HFFc6 (cell line): ENCODE measurements around the gene PRR20C. TPM values are rescaled to one million over a fixed set of nuclear protein-coding genes. Genes with fewer than 3 reads are reported as not detected.
"Not testable (repeated sequence)": the region's sequence is repeated elsewhere in the genome, so short reads cannot be mapped to it uniquely, and the experiment has no call there.

Experiments used
- DNase-seq: peaks from one replicate; pipeline ENCODE4 v3.0.0-alpha.2; 2018
- H3K27ac Mint-ChIP-seq: 2 replicates; pipeline ENCODE4 v1.8.0; 2020; ENCODE audit warnings: mild to moderate bottlenecking, mixed read lengths
- H3K27me3 Mint-ChIP-seq: 2 replicates; pipeline ENCODE4 v1.8.0; 2021; ENCODE audit warnings: mild to moderate bottlenecking, moderate library complexity, mixed read lengths; ENCODE audit not compliant: insufficient read depth
- H3K36me3 Mint-ChIP-seq: 2 replicates; pipeline ENCODE4 v1.8.0; 2021; ENCODE audit warnings: low read depth, mixed read lengths
- H3K4me1 Mint-ChIP-seq: 2 replicates; pipeline ENCODE4 v1.8.0; 2020; ENCODE audit warnings: low read depth, mixed read lengths
- H3K4me3 Mint-ChIP-seq: 2 replicates; pipeline ENCODE4 v1.8.0; 2020; ENCODE audit warnings: mild to moderate bottlenecking, moderate library complexity, mixed read lengths
- H3K9me3 Mint-ChIP-seq: 2 replicates; pipeline ENCODE4 v1.8.0; 2020; ENCODE audit warnings: mild to moderate bottlenecking, mixed read lengths
- long read RNA-seq: library from polyadenylated mRNA; unstranded; transcript quantifications from one replicate; pipeline ENCODE4 v2.0.0, GENCODE V29; 2019
- total RNA-seq, 6 experiments: library from RNA; stranded (reverse); fragmentation: NEBNext Ultra II Directional; extraction: Animal tissue kit (Norgen Biotek cat#: 25700); gene quantifications; 2 replicates in 1 of 6; 3 replicates in 5 of 6; pipeline ENCODE4 v1.2.3, GENCODE V29; 2021
- TF ChIP-seq, protein P1 (sequence below): fragments of 200-600 bp; sonication (generic); IDR thresholded peaks from 2 replicates; pipeline ENCODE4 v1.5.0; 2021; ENCODE audit warnings: antibody characterized with exemption, mild to moderate bottlenecking

Gene PRR20C
- not detected for total RNA-seq
- long read RNA-seq = 0 reads

DNA sequence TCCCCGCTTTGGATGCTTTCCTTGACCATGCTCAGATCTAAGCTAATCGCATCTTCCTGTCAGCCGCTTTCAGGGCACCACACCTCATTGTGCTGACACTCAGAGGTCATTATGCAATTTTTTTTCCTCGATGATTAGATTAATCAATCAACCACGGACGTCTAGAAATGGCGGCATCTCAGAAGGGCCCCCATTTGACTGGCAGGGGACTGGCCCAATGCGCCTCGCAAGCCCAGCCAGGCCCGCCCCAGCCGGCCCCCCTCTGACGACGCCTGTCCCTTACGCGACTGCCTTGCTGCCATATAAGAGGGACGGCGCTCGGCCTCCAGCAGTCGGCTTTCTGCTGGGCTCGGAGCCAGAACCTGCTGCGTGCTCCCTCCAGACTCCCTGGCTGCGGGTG, at the start of gene PRR20C:
PRR20C (plus strand) TSS at position 301 of the 400 bp plus-strand sequence. CDS start 387 bp downstream, outside the sequence.
- DNase-seq, H3K4me1 Mint-ChIP-seq, H3K27ac Mint-ChIP-seq, H3K9me3 Mint-ChIP-seq, H3K36me3 Mint-ChIP-seq, H3K4me3 Mint-ChIP-seq, H3K27me3 Mint-ChIP-seq: not testable (repeated sequence)

DNA sequence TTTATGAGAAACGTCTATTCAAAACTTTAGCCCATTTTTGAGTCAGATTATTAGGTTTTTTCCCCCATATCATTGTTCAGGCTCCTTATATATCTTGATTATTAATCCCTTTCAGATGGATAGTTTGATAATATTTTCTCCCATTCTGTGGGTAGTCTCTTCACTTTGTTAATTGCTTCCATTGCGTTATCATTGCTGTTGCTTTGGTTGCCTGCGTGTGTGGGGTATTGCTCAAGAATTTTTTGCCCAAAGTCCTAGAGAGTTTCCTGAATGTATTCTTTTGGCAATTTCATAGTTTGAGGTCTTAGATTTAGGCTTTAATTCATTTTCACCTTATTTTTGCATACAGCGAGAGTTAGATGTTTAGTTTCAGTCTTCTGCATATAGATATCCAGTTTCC, 38.9 kb upstream of the PRR20C start:
- Mint-ChIP-seq H3K27ac (no peak overlapping the region), H3K27me3 (no peaks in the 10 kb centered on the region), H3K9me3 (peaks cover 39% of the 10 kb centered on the region), H3K36me3 (no peaks in the 10 kb centered on the region), H3K4me1 (no peaks in the 10 kb centered on the region), H3K4me3 (no peak overlapping the region)
- TF ChIP-seq, protein P1, sequence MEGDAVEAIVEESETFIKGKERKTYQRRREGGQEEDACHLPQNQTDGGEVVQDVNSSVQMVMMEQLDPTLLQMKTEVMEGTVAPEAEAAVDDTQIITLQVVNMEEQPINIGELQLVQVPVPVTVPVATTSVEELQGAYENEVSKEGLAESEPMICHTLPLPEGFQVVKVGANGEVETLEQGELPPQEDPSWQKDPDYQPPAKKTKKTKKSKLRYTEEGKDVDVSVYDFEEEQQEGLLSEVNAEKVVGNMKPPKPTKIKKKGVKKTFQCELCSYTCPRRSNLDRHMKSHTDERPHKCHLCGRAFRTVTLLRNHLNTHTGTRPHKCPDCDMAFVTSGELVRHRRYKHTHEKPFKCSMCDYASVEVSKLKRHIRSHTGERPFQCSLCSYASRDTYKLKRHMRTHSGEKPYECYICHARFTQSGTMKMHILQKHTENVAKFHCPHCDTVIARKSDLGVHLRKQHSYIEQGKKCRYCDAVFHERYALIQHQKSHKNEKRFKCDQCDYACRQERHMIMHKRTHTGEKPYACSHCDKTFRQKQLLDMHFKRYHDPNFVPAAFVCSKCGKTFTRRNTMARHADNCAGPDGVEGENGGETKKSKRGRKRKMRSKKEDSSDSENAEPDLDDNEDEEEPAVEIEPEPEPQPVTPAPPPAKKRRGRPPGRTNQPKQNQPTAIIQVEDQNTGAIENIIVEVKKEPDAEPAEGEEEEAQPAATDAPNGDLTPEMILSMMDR = no peak
- no peak for DNase-seq

DNA sequence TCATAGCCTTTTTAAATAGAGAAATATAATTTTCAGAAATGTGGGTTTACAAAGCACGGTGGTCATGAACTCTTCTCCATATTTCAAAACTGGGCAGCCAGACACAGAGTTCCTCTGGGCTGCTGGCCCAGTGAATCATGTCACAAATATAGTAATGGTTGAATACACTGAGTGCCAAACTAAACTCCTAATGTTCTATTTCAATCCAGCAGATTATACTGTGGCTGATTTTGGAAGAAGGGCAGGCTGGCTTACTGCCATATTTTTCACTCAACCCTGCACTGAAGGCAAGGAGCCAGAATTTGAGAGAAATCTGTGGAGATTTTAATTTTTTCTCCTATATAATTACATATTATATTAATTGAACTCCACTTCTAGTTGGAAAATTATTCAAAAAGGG, 30.2 kb upstream of the PRR20C start:
- Mint-ChIP-seq H3K27ac (no peak overlapping the region), H3K4me3 (no peak overlapping the region), H3K36me3 (no peaks in the 10 kb centered on the region), H3K27me3 (no peaks in the 10 kb centered on the region), H3K9me3 (peaks cover 14% of the 10 kb centered on the region), H3K4me1 (no peaks in the 10 kb centered on the region)
- TF ChIP-seq, protein P1 = no peak
- no peak for DNase-seq

DNA sequence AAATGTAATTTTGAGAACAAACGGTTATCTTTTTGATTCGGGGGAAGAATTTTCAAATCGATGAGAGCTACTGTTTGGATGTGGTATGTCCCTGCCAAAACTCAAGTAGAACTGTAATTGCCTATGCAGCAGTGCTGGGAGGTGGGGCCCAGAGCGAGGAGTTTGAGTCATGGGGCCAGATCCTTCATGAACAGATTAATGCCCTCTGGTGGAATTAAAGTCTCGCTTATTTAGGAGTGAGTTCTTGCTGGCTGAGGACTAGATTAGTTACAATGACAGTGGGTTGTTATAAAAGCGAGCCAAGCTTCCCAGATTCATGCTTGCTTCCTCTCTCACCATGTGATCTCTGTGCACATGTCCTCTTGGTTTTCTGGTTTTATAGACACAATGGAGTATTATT, 25.0 kb upstream of the PRR20C start:
- Mint-ChIP-seq H3K27ac (no peak overlapping the region), H3K9me3 (peaks cover 22% of the 10 kb centered on the region), H3K4me3 (no peak overlapping the region), H3K36me3 (no peaks in the 10 kb centered on the region), H3K27me3 (no peaks in the 10 kb centered on the region), H3K4me1 (no peaks in the 10 kb centered on the region)
- no peak for DNase-seq
- TF ChIP-seq, protein P1 = no peak

DNA sequence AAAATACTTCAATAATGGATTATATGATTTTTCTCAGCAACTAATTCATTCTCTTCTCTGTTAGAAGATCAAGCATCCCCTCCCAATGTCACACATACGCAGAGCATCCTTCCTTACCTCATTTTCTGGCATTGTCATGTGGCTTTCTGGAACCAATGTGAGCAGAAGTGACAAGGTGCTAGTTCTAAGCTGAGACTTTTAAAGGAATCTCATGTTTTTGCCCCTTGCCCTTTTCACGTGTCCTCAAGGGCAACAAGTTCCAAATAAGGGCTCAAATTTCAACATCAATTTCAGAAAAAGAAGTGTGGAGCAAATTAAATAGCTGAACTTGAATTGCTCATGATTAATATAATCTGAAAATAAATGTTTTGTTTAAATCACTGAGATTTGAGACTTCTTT, 17.8 kb upstream of the PRR20C start:
- Mint-ChIP-seq H3K9me3 (peaks cover 8% of the 10 kb centered on the region), H3K4me1 (no peaks in the 10 kb centered on the region), H3K27me3 (no peaks in the 10 kb centered on the region), H3K36me3 (no peaks in the 10 kb centered on the region), H3K4me3 (no peak overlapping the region), H3K27ac (no peak overlapping the region)
- TF ChIP-seq, protein P1 = no peak
- DNase-seq = no peak

DNA sequence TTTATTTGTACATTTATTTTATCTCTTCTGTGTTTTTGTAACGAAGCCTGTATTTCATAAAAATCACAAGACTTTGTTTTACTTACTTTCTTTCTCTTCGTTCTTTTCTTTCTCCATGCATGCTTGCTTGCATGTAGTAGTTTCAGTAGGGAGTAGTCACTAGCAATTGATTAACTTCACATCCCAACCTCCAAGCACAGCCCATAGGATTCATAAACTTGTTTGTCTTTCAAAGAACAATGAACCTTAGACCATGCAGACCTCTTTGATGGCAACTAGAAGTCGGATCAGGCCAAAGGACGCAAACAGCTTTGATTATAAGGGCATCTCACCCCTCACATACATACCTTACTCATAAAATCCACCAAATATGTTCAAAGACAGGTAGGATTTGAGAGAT, 16.3 kb upstream of the PRR20C start:
- Mint-ChIP-seq H3K4me3 (no peak overlapping the region), H3K36me3 (no peaks in the 10 kb centered on the region), H3K27ac (no peak overlapping the region), H3K4me1 (no peaks in the 10 kb centered on the region), H3K27me3 (no peaks in the 10 kb centered on the region), H3K9me3 (peaks cover 8% of the 10 kb centered on the region)
- DNase-seq = no peak
- TF ChIP-seq, protein P1 = no peak
